ENCODE measurements around the gene CCDC85C. TPM values are rescaled to one million over a fixed set of nuclear protein-coding genes. Genes with fewer than 3 reads are reported as not detected.

Gene CCDC85C
- total and polyA plus RNA-seq, 8 donors = 10.5 to 28.6 (median 15.9) TPM

DNA sequence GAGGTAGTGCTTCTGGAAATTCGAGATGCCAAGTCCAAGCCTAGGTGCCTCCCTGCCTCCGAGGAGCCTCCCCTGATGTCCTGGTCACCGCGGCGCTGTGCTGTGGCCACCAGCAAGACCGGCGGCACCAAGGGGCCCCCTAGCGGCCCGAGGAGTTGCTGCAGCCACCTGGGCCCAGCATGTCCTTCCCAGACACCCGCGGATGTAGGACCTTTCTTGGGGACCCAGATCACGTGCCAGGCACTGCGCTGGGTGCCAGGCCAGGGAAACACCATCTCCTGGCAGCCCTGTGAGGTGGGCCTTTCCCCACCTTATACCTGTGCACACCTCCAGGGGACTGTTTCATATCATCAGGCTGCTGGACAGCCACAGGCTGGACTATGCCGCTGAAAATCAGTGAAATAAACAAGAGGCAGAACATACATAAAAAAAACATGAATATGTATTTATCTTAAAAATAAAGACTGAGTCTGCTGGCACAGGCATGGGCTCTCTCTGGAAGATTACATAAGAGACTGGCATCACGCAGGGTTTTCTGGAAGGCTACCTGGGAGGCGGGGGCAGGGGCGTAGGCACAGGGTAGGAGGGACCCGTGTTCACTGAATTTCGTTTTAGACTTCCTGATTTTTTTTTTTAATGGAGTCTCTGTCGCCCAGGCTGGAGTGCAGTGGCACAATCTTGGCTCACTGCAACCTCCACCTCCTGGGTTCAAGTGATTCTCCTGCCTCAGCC is 25.0 kb upstream of the CCDC85C start:
- intact Hi-C loops (cut with DNase I; ENCODE audit: low total_unique reads) = no loop called here
- TF ChIP-seq POLR2AphosphoS5 (IDR thresholded peaks at IDR 0.05) (peak in 1 of 3 donors; percentile 54), EP300 (IDR thresholded peaks at IDR 0.05) (no peak), POLR2A (IDR thresholded peaks at IDR 0.05) (no peak)
- TF ChIP-seq, protein P1, sequence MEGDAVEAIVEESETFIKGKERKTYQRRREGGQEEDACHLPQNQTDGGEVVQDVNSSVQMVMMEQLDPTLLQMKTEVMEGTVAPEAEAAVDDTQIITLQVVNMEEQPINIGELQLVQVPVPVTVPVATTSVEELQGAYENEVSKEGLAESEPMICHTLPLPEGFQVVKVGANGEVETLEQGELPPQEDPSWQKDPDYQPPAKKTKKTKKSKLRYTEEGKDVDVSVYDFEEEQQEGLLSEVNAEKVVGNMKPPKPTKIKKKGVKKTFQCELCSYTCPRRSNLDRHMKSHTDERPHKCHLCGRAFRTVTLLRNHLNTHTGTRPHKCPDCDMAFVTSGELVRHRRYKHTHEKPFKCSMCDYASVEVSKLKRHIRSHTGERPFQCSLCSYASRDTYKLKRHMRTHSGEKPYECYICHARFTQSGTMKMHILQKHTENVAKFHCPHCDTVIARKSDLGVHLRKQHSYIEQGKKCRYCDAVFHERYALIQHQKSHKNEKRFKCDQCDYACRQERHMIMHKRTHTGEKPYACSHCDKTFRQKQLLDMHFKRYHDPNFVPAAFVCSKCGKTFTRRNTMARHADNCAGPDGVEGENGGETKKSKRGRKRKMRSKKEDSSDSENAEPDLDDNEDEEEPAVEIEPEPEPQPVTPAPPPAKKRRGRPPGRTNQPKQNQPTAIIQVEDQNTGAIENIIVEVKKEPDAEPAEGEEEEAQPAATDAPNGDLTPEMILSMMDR (IDR thresholded peaks at IDR 0.05) = peak in 6 of 7 experiments; percentile 79 to 98 (median 96)

DNA sequence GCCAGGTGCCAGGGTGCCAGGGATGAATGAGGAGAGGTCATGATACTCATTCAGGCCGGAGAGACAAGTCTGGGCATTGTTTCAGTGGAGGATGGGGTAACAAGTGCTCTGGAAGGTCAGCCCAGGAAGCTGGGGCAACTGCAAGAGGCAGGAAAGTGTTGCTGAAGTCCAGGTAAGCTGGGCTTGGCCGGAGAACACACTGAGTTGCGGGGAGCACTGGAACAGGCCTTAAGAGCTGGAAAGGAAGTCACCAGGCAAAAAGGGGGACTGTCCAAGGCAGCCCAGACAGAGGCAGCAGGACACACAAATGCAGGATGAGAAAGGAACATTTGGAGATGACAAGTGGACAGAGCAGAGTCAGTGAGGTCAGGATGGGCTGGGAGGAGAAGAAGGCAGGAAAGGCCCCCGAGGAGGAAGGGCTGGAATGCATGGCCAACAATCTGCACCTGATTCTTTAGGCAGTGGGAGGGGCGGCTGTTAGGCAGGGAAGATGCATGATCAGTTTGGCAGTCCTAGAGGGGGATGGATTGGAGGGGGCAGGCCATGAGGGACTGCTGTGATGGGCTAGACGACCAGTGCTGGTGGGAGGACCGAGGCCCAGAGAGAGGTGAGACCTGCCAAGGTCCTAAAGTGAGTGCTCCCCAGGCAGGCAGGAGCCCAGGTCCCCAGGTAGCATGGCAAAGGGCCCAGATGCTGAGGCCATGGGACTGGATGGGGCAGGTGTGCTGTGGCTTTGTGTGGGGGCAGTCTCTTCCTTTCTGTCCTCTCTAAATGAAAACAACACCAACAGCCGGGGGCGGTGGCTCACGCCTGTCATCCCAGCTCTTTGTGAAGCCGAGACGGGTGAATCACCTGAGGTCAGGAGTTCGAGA is 23.7 kb upstream of the CCDC85C start:
- intact Hi-C loops (cut with DNase I; ENCODE audit: low total_unique reads) = no loop called here
- H3K27ac ChIP-seq = no peak overlapping the region
- peaks cover 0 to 6% (median 0%) of the 10 kb centered on the region in 3 donors for H3K27me3 ChIP-seq
- no peaks in the 10 kb centered on the region for H3K9me3 ChIP-seq
- DNase-seq = no peak
- peaks cover 0 to 24% (median 14%) of the 10 kb centered on the region in 4 donors for H3K4me1 ChIP-seq
- no peak for TF ChIP-seq POLR2AphosphoS5 (IDR thresholded peaks at IDR 0.05)
- TF ChIP-seq, protein P1 (IDR thresholded peaks at IDR 0.05) = no peak
- H3K4me3 ChIP-seq = no peak overlapping the region
- no peaks in the 10 kb centered on the region for H3K36me3 ChIP-seq
- WGBS, 5 donors = 82 to 84% (median 83%) methylated on average over 13 of the region's 13 CpGs

More for the DNA sequence above, 25.0 kb upstream of the CCDC85C start:
- H3K9me3 ChIP-seq = no peaks in the 10 kb centered on the region
- peaks cover 0 to 22% (median 9%) of the 10 kb centered on the region in 4 donors for H3K4me1 ChIP-seq
- no peak overlapping the region for H3K4me3 ChIP-seq
- no peak overlapping the region for H3K27ac ChIP-seq
- DNase-seq = peak; percentile 87 to 91
- no peaks in the 10 kb centered on the region for H3K36me3 ChIP-seq
- H3K27me3 ChIP-seq = peaks cover 0 to 18% (median 0%) of the 10 kb centered on the region in 3 donors
- 17 to 41% (median 24%) methylated on average over 9 to 20 of the region's 20 CpGs for WGBS, 5 donors

DNA sequence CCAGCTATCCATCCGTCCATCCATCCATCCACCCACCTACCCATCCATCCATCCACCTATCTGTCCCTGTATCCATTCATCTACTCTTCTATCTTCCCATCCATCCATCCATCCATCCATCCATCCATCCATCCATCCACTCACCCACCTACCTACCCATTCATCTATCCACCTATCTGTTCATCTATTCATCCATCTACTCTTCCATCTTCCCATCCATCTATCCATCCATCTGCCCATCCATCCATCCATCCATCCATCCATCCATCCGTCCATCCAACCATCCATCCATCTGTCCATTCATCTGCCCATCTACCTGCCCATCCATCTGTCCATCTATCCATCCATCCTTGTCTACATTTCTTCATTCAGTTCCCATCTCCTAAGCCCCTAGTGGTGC is 23.1 kb upstream of the CCDC85C start:
- Histone ChIP-seq H3K9me3 (no peaks in the 10 kb centered on the region), H3K4me3 (no peak overlapping the region), H3K36me3 (no peaks in the 10 kb centered on the region), H3K27me3 (peaks cover 0 to 6% (median 0%) of the 10 kb centered on the region in 3 donors), H3K4me1 (peaks cover 0 to 24% (median 14%) of the 10 kb centered on the region in 4 donors), H3K27ac (no peak overlapping the region)
- WGBS, 5 donors = 76 to 92% (median 87%) methylated on average over 2 of the region's 2 CpGs
- intact Hi-C loops (cut with DNase I; ENCODE audit: low total_unique reads) = no loop called here
- TF ChIP-seq POLR2AphosphoS5 (IDR thresholded peaks at IDR 0.05) (no peak), POLR2A (IDR thresholded peaks at IDR 0.05) (no peak), EP300 (IDR thresholded peaks at IDR 0.05) (no peak)
- TF ChIP-seq, protein P1 (IDR thresholded peaks at IDR 0.05) = no peak
- no peak for DNase-seq

DNA sequence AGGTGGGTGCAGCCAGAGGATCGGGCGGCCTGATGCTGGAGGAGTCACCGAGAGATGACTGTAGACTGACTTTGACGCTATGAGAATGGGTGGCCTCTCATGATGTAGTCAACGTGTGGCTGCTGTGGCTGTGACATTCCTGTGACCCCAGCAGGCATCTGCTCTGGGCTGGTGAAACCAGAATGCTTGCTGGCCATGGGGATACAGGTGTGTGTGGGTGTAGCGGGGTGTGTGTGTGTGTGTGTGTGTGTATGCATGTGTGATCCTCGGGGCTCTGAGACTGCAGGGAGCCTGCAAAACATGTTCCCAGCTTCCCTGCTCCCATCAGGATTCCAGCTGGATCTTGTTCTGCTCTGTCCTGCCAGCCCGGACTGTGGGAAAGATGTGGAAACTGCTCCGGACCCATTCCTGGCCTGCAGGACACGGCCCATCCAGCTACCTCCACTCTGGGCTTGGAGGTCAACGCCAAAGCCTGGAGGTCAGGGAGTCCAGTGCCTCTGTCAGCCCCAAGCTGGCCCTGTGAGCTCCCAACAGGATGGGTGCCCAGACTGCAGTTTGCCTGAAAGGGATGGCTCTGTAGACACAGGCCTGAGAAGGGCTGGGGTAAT is 22.1 kb upstream of the CCDC85C start:
- 83 to 86% (median 86%) methylated on average over 9 to 11 of the region's 11 CpGs for WGBS, 5 donors

More for the DNA sequence above, 22.1 kb upstream of the CCDC85C start:
- intact Hi-C loops (cut with DNase I; ENCODE audit: low total_unique reads) = no loop called here
- Histone ChIP-seq H3K36me3 (no peaks in the 10 kb centered on the region), H3K27ac (no peak overlapping the region), H3K9me3 (no peaks in the 10 kb centered on the region), H3K4me3 (no peak overlapping the region), H3K4me1 (peaks cover 0 to 24% (median 14%) of the 10 kb centered on the region in 4 donors), H3K27me3 (peaks cover 0 to 6% (median 0%) of the 10 kb centered on the region in 3 donors)
- no peak for DNase-seq
- TF ChIP-seq POLR2AphosphoS5 (IDR thresholded peaks at IDR 0.05) (no peak), EP300 (IDR thresholded peaks at IDR 0.05) (no peak), POLR2A (IDR thresholded peaks at IDR 0.05) (no peak)
- TF ChIP-seq, protein P1 (IDR thresholded peaks at IDR 0.05) = no peak
